ENCODE results near the gene ARHGAP35. TPM values are rescaled to one million over a fixed set of nuclear protein-coding genes. Genes with fewer than 3 reads are reported as not detected.
"Not testable (repeated sequence)": the region's sequence is repeated elsewhere in the genome, so short reads cannot be mapped to it uniquely, and the experiment has no call there.

The ARHGAP35 gene
- total RNA-seq, 1 experiment from 2014 or later: 52.1 TPM

- no peaks in the 10 kb centered on the region for H3K27me3 Mint-ChIP-seq (ENCODE audit: insufficient read depth, unreplicated experiment)
- no peak overlapping the region for H3K4me3 Mint-ChIP-seq (ENCODE audit: unreplicated experiment)
- POLR2A ChIA-PET: interaction anchor here (0.6 to 2.1 kb wide), 8 partner anchors 8 to 284 kb away, joined by 3 to 6 read pairs (median 3); partner anchors contain the start of gene ARHGAP35
- CTCF ChIA-PET: interaction anchor here (1.0 to 1.7 kb wide), 2 partner anchors 123 to 124 kb away, joined by 5 read pairs; no protein-coding TSS in a partner anchor
- intact Hi-C loops (cut with micrococcal nuclease): no loop called here
- H3K27ac Mint-ChIP-seq (ENCODE audit: low read depth, unreplicated experiment): no peak overlapping the region
- no peaks in the 10 kb centered on the region for H3K9me3 Mint-ChIP-seq (ENCODE audit: unreplicated experiment)
- no peak for DNase-seq (ENCODE audit: unreplicated experiment)
- no peak for TF ChIP-seq CTCF (IDR thresholded peaks at IDR 0.05; ENCODE audit: unreplicated experiment)
- no TSS peak for BruUV-seq (replicated peaks)
- peaks cover 32% of the 10 kb centered on the region for H3K4me1 Mint-ChIP-seq (ENCODE audit: insufficient read depth, unreplicated experiment)
- peaks cover 11% of the 10 kb centered on the region for H3K36me3 Mint-ChIP-seq (ENCODE audit: insufficient read depth, unreplicated experiment)
Measured at GRCh38 chr19:46868025-46868802, 7.4 kb downstream of the ARHGAP35 start.

GRCh38 chr19:46871173-46871572, 10.4 kb downstream of the ARHGAP35 start:
- DNase-seq (ENCODE audit: unreplicated experiment); BruUV-seq (replicated peaks); H3K9me3 Mint-ChIP-seq (ENCODE audit: unreplicated experiment); POLR2A ChIA-PET; intact Hi-C loops (cut with micrococcal nuclease); H3K27ac Mint-ChIP-seq (ENCODE audit: low read depth, unreplicated experiment); H3K27me3 Mint-ChIP-seq (ENCODE audit: insufficient read depth, unreplicated experiment); H3K4me3 Mint-ChIP-seq (ENCODE audit: unreplicated experiment): not testable (repeated sequence)
- CTCF ChIA-PET: interaction anchor here (0.5 kb wide), 1 partner anchor 68 kb away, joined by 3 read pairs; no protein-coding TSS in a partner anchor
- Mint-ChIP-seq H3K36me3 (ENCODE audit: insufficient read depth, unreplicated experiment) (peaks cover 23% of the 10 kb centered on the region), H3K4me1 (ENCODE audit: insufficient read depth, unreplicated experiment) (peaks cover 33% of the 10 kb centered on the region)

- ChIA-PET POLR2A (interaction anchor here (0.7 to 5.5 kb wide), 3 partner anchors 12 to 53 kb away, joined by 3 to 50 read pairs (median 21); partner anchors contain the start of gene ARHGAP35), CTCF (interaction anchor here (1.1 kb wide), 1 partner anchor 118 kb away, joined by 5 read pairs; no protein-coding TSS in a partner anchor)
- Mint-ChIP-seq H3K9me3 (ENCODE audit: unreplicated experiment) (no peaks in the 10 kb centered on the region), H3K4me3 (ENCODE audit: unreplicated experiment) (peak overlapping the region; percentile 16), H3K36me3 (ENCODE audit: insufficient read depth, unreplicated experiment) (peaks cover 23% of the 10 kb centered on the region), H3K27ac (ENCODE audit: low read depth, unreplicated experiment) (peak overlapping the region; percentile 73), H3K27me3 (ENCODE audit: insufficient read depth, unreplicated experiment) (no peaks in the 10 kb centered on the region), H3K4me1 (ENCODE audit: insufficient read depth, unreplicated experiment) (peaks cover 21% of the 10 kb centered on the region)
- intact Hi-C loops (cut with micrococcal nuclease): no loop called here
- no peak for TF ChIP-seq CTCF (IDR thresholded peaks at IDR 0.05; ENCODE audit: unreplicated experiment)
- no peak for DNase-seq (ENCODE audit: unreplicated experiment)
- BruUV-seq (replicated peaks): no TSS peak
Measured at GRCh38 chr19:46872967-46873366, 12.2 kb downstream of the ARHGAP35 start.

- TF ChIP-seq CTCF (IDR thresholded peaks at IDR 0.05; ENCODE audit: unreplicated experiment): no peak
- H3K27ac Mint-ChIP-seq (ENCODE audit: low read depth, unreplicated experiment): peak overlapping the region; percentile 84
- H3K36me3 Mint-ChIP-seq (ENCODE audit: insufficient read depth, unreplicated experiment): peaks cover 22% of the 10 kb centered on the region
- intact Hi-C loops (cut with micrococcal nuclease): no loop called here
- BruUV-seq (replicated peaks): no TSS peak
- peaks cover 11% of the 10 kb centered on the region for H3K4me1 Mint-ChIP-seq (ENCODE audit: insufficient read depth, unreplicated experiment)
- no peak for DNase-seq (ENCODE audit: unreplicated experiment)
- no peaks in the 10 kb centered on the region for H3K9me3 Mint-ChIP-seq (ENCODE audit: unreplicated experiment)
- CTCF ChIA-PET: interaction anchor here (1.2 kb wide), 1 partner anchor 8 kb away, joined by 3 read pairs; no protein-coding TSS in a partner anchor
- no peaks in the 10 kb centered on the region for H3K27me3 Mint-ChIP-seq (ENCODE audit: insufficient read depth, unreplicated experiment)
- H3K4me3 Mint-ChIP-seq (ENCODE audit: unreplicated experiment): peak overlapping the region; percentile 33
- POLR2A ChIA-PET: interaction anchor here (1.0 to 5.5 kb wide), 5 partner anchors 11 to 51 kb away, joined by 3 to 50 read pairs (median 4); partner anchors contain the start of gene ARHGAP35
Measured at GRCh38 chr19:46875234-46875633, 14.4 kb downstream of the ARHGAP35 start.
